H1 (cell line): ENCODE data around the gene EPHA1. TPM values are rescaled to one million over a fixed set of nuclear protein-coding genes. Genes with fewer than 3 reads are reported as not detected.

Source experiments
- CTCF ChIA-PET: fragments of 300-600 bp; sonication (Branson Sonifier 250); formaldehyde crosslinking; loops from one replicate; lab custom pipeline; 2021; ENCODE audit not compliant: partially characterized antibody; lab: Charles Lee
- POLR2A ChIA-PET: fragments of 300-600 bp; sonication (Branson Sonifier 250); formaldehyde crosslinking; loops from one replicate; lab custom pipeline; 2021; ENCODE audit warnings: inconsistent platforms; ENCODE audit not compliant: partially characterized antibody; lab: Charles Lee
- DNase-seq, 2 experiments: peaks; one replicate each; pipeline versions ENCODE4 v3.0.0 to v3.0.0-alpha.2; 2010 to 2022; ENCODE audit warnings: low spot score in 2 of 2, low read depth in 1 of 2, mixed read lengths in 1 of 2
- FAIRE-seq: peaks from 2 replicates; lab custom pipeline; 2011; peaks lifted over from hg19 to GRCh38; lab: Jason Lieb, UNC
- H2AFZ ChIP-seq: 2 replicates; pipeline ENCODE4 v1.8.1; 2012; ENCODE audit warnings: low read length, inconsistent platforms
- H2AK5ac ChIP-seq: 2 replicates; pipeline ENCODE4 v1.6.1; 2013; ENCODE audit warnings: low read depth, low read length
- H2BK120ac ChIP-seq: replicated peaks from 2 replicates; pipeline ENCODE3; 2013; ENCODE audit warnings: low read depth, low read length, inconsistent platforms
- H2BK12ac ChIP-seq: 2 replicates; pipeline ENCODE4 v1.6.1; 2013; ENCODE audit warnings: low read depth, low read length
- H2BK15ac ChIP-seq: 2 replicates; pipeline ENCODE4 v1.6.1; 2013; ENCODE audit warnings: low read length
- H2BK20ac ChIP-seq: 2 replicates; pipeline ENCODE4 v1.6.1; 2013; ENCODE audit warnings: low read length
- H2BK5ac ChIP-seq: 2 replicates; pipeline ENCODE4 v1.6.1; 2013; ENCODE audit warnings: low read depth, low read length
- H3K14ac ChIP-seq: 2 replicates; pipeline ENCODE4 v1.6.1; 2013; ENCODE audit warnings: inconsistent platforms; ENCODE audit not compliant: insufficient read length
- H3K18ac ChIP-seq: 2 replicates; pipeline ENCODE4 v1.6.1; 2013; ENCODE audit warnings: low read length; ENCODE audit errors: extremely low read depth
- H3K23ac ChIP-seq: 2 replicates; pipeline ENCODE4 v1.6.1; 2013; ENCODE audit warnings: inconsistent platforms; ENCODE audit not compliant: insufficient read length
- H3K23me2 ChIP-seq: 2 replicates; pipeline ENCODE4 v1.6.1; 2013; ENCODE audit warnings: low read depth, low read length
- H3K27ac ChIP-seq: 2 replicates; pipeline ENCODE4 v1.6.1; 2011; ENCODE audit warnings: low read depth, low read length, inconsistent platforms
- H3K27me3 ChIP-seq, 4 experiments: replicated peaks in 1 of 4; 1 replicate in 1 of 4; 2 replicates in 3 of 4; pipeline versions ENCODE4 v1.6.1 to v1.8.1; 2011 to 2013; ENCODE audit warnings: low read length in 3 of 4, mild to moderate bottlenecking in 3 of 4, inconsistent platforms in 2 of 4, mixed read lengths in 2 of 4, moderate library complexity in 1 of 4; ENCODE audit not compliant: control insufficient read depth in 3 of 4, insufficient read depth in 3 of 4; ENCODE audit errors: extremely low read depth in 1 of 4
- H3K36me3 ChIP-seq, 4 experiments: 2 replicates each; pipeline versions ENCODE4 v1.6.1 to v1.8.1; 2011 to 2013; ENCODE audit warnings: mild to moderate bottlenecking in 4 of 4, low read length in 3 of 4, moderate library complexity in 2 of 4, control low read depth in 1 of 4, inconsistent platforms in 1 of 4; ENCODE audit not compliant: insufficient read depth in 4 of 4, control insufficient read depth in 2 of 4
- H3K4ac ChIP-seq: replicated peaks from 2 replicates; pipeline ENCODE3; 2013; ENCODE audit warnings: low read length, low read depth, mixed read lengths, inconsistent platforms; ENCODE audit not compliant: insufficient read length
- H3K4me1 ChIP-seq, 4 experiments: replicated peaks in 1 of 4; 1 replicate in 1 of 4; 2 replicates in 3 of 4; pipeline versions ENCODE4 v1.6.1 to v1.8.1; 2011 to 2013; ENCODE audit warnings: low read length in 3 of 4, inconsistent platforms in 2 of 4, mixed read lengths in 1 of 4; ENCODE audit not compliant: insufficient read depth in 4 of 4, control insufficient read depth in 3 of 4
- H3K4me2 ChIP-seq, 2 experiments: 2 replicates each; pipeline versions ENCODE4 v1.6.1 to v1.8.1; 2011 to 2013; ENCODE audit warnings: low read depth in 2 of 2, low read length in 2 of 2, control low read depth in 1 of 2, inconsistent platforms in 1 of 2, mild to moderate bottlenecking in 1 of 2; ENCODE audit not compliant: insufficient read depth in 1 of 2
- H3K4me3 ChIP-seq, 4 experiments: fragments of 200-600, 300-600 bp in 1 of 4; sonication (generic), shearing (Covaris generic), sonication (Bioruptor Twin) in 1 of 4; 2 replicates each; pipeline versions ENCODE4 v1.5.1 to v1.8.1; 2011 to 2016; ENCODE audit warnings: low read length in 4 of 4, low read depth in 3 of 4, control low read depth in 2 of 4, inconsistent platforms in 2 of 4, mild to moderate bottlenecking in 2 of 4, mixed read lengths in 1 of 4, moderate library complexity in 1 of 4; ENCODE audit not compliant: insufficient read depth in 2 of 4; ENCODE audit errors: extremely low read depth in 1 of 4
- H3K56ac ChIP-seq: replicated peaks from 2 replicates; pipeline ENCODE3; 2013; ENCODE audit warnings: low read depth, mild to moderate bottlenecking, mixed read lengths, low read length, inconsistent platforms; ENCODE audit not compliant: insufficient read length
- H3K79me1 ChIP-seq: 2 replicates; pipeline ENCODE4 v1.6.1; 2013; ENCODE audit warnings: low read depth, low read length, control low read depth
- H3K79me2 ChIP-seq, 2 experiments: 2 replicates each; pipeline versions ENCODE4 v1.6.1 to v1.8.1; 2012 to 2013; ENCODE audit warnings: low read length in 2 of 2, mild to moderate bottlenecking in 2 of 2, inconsistent platforms in 1 of 2; ENCODE audit not compliant: insufficient read depth in 2 of 2, control insufficient read depth in 1 of 2
- H3K9ac ChIP-seq, 4 experiments: replicated peaks in 1 of 4; 1 replicate in 1 of 4; 2 replicates in 3 of 4; pipeline versions ENCODE4 v1.6.1 to v1.8.1; 2011 to 2013; ENCODE audit warnings: low read depth in 3 of 4, low read length in 3 of 4, control low read depth in 2 of 4, mild to moderate bottlenecking in 2 of 4, moderate library complexity in 2 of 4, inconsistent platforms in 1 of 4; ENCODE audit errors: extremely low read depth in 1 of 4
- H3K9me3 ChIP-seq, 2 experiments: 2 replicates each; pipeline versions ENCODE4 v1.6.1 to v1.8.1; 2012 to 2013; ENCODE audit warnings: mild to moderate bottlenecking in 2 of 2, moderate library complexity in 2 of 2, control low read depth in 1 of 2, inconsistent platforms in 1 of 2, low read depth in 1 of 2, low read length in 1 of 2, mixed read lengths in 1 of 2; ENCODE audit not compliant: insufficient read depth in 2 of 2
- H4K20me1 ChIP-seq, 2 experiments: replicated peaks in 1 of 2; 2 replicates each; pipeline versions ENCODE3 to v1.8.1; 2011 to 2013; ENCODE audit warnings: inconsistent platforms in 2 of 2, low read length in 2 of 2, mild to moderate bottlenecking in 1 of 2; ENCODE audit not compliant: insufficient read depth in 2 of 2, control insufficient read depth in 1 of 2
- H4K5ac ChIP-seq: 2 replicates; pipeline ENCODE4 v1.6.1; 2013; ENCODE audit warnings: low read length, low read depth, mixed read lengths, inconsistent platforms; ENCODE audit not compliant: insufficient read length
- H4K8ac ChIP-seq: 2 replicates; pipeline ENCODE4 v1.8.0; 2013; ENCODE audit warnings: mild to moderate bottlenecking, moderate library complexity, low read length, inconsistent platforms; ENCODE audit not compliant: insufficient read depth; ENCODE audit errors: extremely low read depth
- H4K91ac ChIP-seq: replicated peaks from 2 replicates; pipeline ENCODE3; 2013; ENCODE audit warnings: low read length, mixed read lengths, inconsistent platforms; ENCODE audit not compliant: insufficient read length
- FOSL1 ChIP-seq: IDR thresholded peaks from 2 replicates; pipeline ENCODE4 v1.6.1; 2011; ENCODE audit warnings: mild to moderate bottlenecking, low read depth, low read length, moderate library complexity; ENCODE audit not compliant: insufficient read depth
- MAFK ChIP-seq: IDR thresholded peaks from 2 replicates; pipeline ENCODE4 v1.6.1; 2012; ENCODE audit warnings: low read depth, mild to moderate bottlenecking, improper control_type of control experiment, low read length
- TAF7 ChIP-seq: optimal IDR thresholded peaks from 2 replicates; pipeline ENCODE3; 2011; ENCODE audit warnings: low read depth, mild to moderate bottlenecking, inconsistent platforms, low read length, moderate library complexity, borderline replicate concordance
- TEAD4 ChIP-seq: IDR thresholded peaks from 2 replicates; pipeline ENCODE4 v1.6.1; 2012; ENCODE audit warnings: low read depth, low read length, inconsistent platforms, mixed read lengths
- WGBS, 2 experiments: shearing (Covaris generic) in 1 of 2; methylation state at CpG; one replicate each; pipeline versions ENCODE4 v1.1.6 to v1.1.7; 2013 to 2015; ENCODE audit warnings: low lambda C conversion rate in 2 of 2, mixed read lengths in 2 of 2, inconsistent platforms in 1 of 2, low coverage in 1 of 2, missing lambda C conversion rate in 1 of 2; ENCODE audit not compliant: insufficient replicate concordance in 2 of 2, insufficient coverage in 1 of 2, insufficient read length in 1 of 2; ENCODE audit errors: extremely low coverage in 1 of 2, missing lambda C conversion rate in 1 of 2; 5-methylcytosine and 5-hydroxymethylcytosine counted together
- polyA plus RNA-seq, 7 experiments: library from polyadenylated mRNA; depleted of rRNA in 3 of 7; stranded (reverse) in 5 of 7; unstranded in 2 of 7; fragments of >200 nt in 5 of 7; fragments of 200-250 nt in 2 of 7; gene quantifications; 1 replicate in 5 of 7; 2 replicates in 1 of 7; 4 replicates in 1 of 7; pipeline versions ENCODE4 v1.2.1 to v1.2.3, GENCODE V29; 2011 to 2013; ENCODE audit warnings: missing spikeins in 2 of 7, mixed read lengths in 2 of 7
- total RNA-seq: library from RNA; stranded (reverse); fragmentation: NEBNext Ultra II Directional; extraction: Animal tissue kit (Norgen Biotek cat#: 25700); gene quantifications from 2 replicates; pipeline ENCODE4 v1.2.1, GENCODE V29; 2021

The EPHA1 gene
- total and polyA plus RNA-seq, 2 of the 8 experiments (the other 6 are each of a cell fraction or from before 2014, with no cell fraction given) = 86.5 to 133 TPM

DNA sequence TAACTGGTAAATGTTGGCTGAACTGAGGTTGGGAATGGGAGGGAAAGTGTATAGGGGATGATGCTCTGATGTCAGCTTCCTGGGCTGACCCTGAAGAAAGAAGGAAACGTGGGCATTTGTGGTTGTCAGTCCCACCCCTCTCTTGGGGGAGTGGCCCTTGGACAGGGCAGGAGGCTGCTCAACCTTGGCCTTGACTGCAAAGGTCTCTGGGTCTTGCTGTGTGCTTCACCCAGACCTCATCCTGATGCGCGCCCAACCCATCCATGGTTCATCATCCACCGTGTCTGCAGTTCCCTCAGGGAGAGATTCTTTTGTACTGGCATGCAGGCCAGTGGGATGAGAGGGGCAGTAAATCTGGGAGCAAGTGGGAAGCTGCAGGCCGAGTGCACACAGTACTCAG, 32.3 kb downstream of the EPHA1 start:
- FAIRE-seq (no peak), DNase-seq (no peak)
- 83% methylated on average over 5 of the region's 5 CpGs; no CpG with 5 or more reads in 1 of the 2 experiments for WGBS, 2 experiments
- no peak overlapping the region for H4K5ac ChIP-seq
- no peak overlapping the region for H3K4me3 ChIP-seq
- peaks cover 0 to 7% of the 10 kb centered on the region in 2 experiments; a peak in 2 of 4 replicates for H3K79me2 ChIP-seq
- H2BK15ac ChIP-seq = no peak overlapping the region
- no peak overlapping the region for H2AFZ ChIP-seq
- H3K36me3 ChIP-seq = no peaks in the 10 kb centered on the region
- H2BK120ac ChIP-seq = no peak overlapping the region
- ChIA-PET CTCF (interaction anchor here (1.0 to 17.5 kb wide), 5 partner anchors 9 to 71 kb away, joined by 3 to 359 read pairs (median 7); partner anchors contain the start of gene EPHA1), POLR2A (interaction anchor here (15.3 to 19.0 kb wide), 3 partner anchors 2 to 23 kb away, joined by 233 to 518 read pairs (median 233); partner anchors contain the start of genes EPHA1, FAM131B and ZYX)
- H2AK5ac ChIP-seq = no peak overlapping the region; the same call in 1 of the 2 replicates
- TF ChIP-seq TAF7 (no peak), FOSL1 (no peak), MAFK (no peak), TEAD4 (no peak)
- H2BK5ac ChIP-seq = no peak overlapping the region
- no peak overlapping the region for H3K4me2 ChIP-seq
- no peaks in the 10 kb centered on the region for H3K79me1 ChIP-seq
- H4K8ac ChIP-seq = no peak overlapping the region
- no peak overlapping the region for H4K91ac ChIP-seq
- H3K9me3 ChIP-seq = no peaks in the 10 kb centered on the region
- H2BK20ac ChIP-seq = peak overlapping the region; percentile 61; the same call in 1 of the 2 replicates
- no peaks in the 10 kb centered on the region for H3K27me3 ChIP-seq
- H3K56ac ChIP-seq = no peak overlapping the region
- H3K18ac ChIP-seq = no peak overlapping the region
- no peak overlapping the region for H3K14ac ChIP-seq
- H3K23me2 ChIP-seq = no peaks in the 10 kb centered on the region; the same call in 1 of the 2 replicates
- no peak overlapping the region for H3K27ac ChIP-seq
- no peaks in the 10 kb centered on the region for H4K20me1 ChIP-seq
- no peak overlapping the region for H2BK12ac ChIP-seq
- H3K9ac ChIP-seq = no peak overlapping the region
- peaks cover 0 to 9% (median 3%) of the 10 kb centered on the region in 4 experiments for H3K4me1 ChIP-seq
- no peak overlapping the region for H3K4ac ChIP-seq
- no peak overlapping the region for H3K23ac ChIP-seq
